ENCODE results near the gene SBF1. TPM values are rescaled to one million over a fixed set of nuclear protein-coding genes. Genes with fewer than 3 reads are reported as not detected.

Gene SBF1
- total RNA-seq, 1 experiment from 2014 or later, result 48.5 TPM

DNA sequence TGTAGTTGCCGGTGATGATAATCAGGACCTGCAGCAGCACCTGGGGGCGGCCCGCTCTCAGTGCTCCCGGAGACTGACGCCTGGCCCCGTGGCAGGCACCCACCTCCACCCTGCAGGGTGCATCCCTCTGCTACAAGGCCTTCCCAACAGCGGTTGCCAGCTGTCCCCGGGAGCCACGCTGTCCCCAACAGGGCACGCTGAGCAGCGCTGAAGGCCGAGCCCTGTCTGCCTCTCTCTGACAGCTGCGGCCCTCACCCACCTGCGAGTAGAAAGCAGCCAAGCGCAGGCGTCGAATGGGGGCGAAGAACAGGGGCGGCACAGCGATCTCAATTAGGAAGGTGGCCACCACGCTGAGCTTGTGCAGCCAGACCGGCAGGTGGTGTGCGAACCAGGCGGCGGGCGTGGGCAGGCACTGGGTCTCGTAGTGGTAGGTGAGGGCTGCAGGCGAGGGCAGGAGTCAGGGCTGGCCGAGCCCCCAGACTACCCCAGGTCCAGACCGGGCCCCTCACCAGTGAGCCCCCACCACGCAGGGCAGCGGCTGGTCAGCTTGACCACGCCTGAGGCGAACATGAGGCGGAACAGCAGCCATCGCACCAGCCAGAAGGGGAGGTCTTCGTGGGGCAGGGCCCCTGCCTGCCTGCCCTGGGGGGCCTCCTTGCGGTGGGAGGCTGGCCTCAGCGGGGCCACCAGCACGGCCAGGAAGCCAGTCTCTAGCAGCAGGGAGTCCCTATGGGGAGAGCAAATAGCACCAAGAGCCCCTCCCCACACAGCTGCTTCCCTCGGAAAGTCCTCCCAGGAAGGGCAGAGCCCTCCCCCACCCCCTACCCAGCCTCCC lies 31.2 kb upstream of the SBF1 start:
- BruUV-seq (replicated peaks), result no TSS peak
- Histone ChIP-seq H3K27me3 (ENCODE audit: low read length) (no peaks in the 10 kb centered on the region), H3K9me2 (replicated peaks; ENCODE audit: low read length) (no peaks in the 10 kb centered on the region), H3K36me3 (ENCODE audit: low read depth, low read length) (no peaks in the 10 kb centered on the region), H3K4me2 (ENCODE audit: low read length) (peak overlapping the region; percentile 95), H3K9ac (ENCODE audit: low read length) (peak overlapping the region; percentile 95; the same call in 1 of the 2 replicates), H3K4me1 (ENCODE audit: insufficient read depth, low read length) (peaks cover 7% of the 10 kb centered on the region), H3F3A (ENCODE audit: low read length, unreplicated experiment) (no peaks in the 10 kb centered on the region), H2AFZ (ENCODE audit: low read length) (no peak overlapping the region), H3K4me3 (ENCODE audit: low read length) (peak overlapping the region; percentile 97), H3K9me3 (ENCODE audit: low read length) (no peaks in the 10 kb centered on the region), H3K27ac (ENCODE audit: low read length) (no peak overlapping the region), H4K20me1 (ENCODE audit: low read length) (no peaks in the 10 kb centered on the region), H3K79me2 (ENCODE audit: low read length) (peaks cover 37% of the 10 kb centered on the region)
- TF ChIP-seq, protein P1, sequence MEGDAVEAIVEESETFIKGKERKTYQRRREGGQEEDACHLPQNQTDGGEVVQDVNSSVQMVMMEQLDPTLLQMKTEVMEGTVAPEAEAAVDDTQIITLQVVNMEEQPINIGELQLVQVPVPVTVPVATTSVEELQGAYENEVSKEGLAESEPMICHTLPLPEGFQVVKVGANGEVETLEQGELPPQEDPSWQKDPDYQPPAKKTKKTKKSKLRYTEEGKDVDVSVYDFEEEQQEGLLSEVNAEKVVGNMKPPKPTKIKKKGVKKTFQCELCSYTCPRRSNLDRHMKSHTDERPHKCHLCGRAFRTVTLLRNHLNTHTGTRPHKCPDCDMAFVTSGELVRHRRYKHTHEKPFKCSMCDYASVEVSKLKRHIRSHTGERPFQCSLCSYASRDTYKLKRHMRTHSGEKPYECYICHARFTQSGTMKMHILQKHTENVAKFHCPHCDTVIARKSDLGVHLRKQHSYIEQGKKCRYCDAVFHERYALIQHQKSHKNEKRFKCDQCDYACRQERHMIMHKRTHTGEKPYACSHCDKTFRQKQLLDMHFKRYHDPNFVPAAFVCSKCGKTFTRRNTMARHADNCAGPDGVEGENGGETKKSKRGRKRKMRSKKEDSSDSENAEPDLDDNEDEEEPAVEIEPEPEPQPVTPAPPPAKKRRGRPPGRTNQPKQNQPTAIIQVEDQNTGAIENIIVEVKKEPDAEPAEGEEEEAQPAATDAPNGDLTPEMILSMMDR (conservative IDR thresholded peaks at IDR 0.05; ENCODE audit: low read depth, low read length), result no peak
- DNase-seq, result no peak
- intact Hi-C loops (cut with micrococcal nuclease), result no loop called here
- CTCF ChIA-PET, result no interaction called here
- POLR2A ChIA-PET (ENCODE audit: unreplicated experiment), result no interaction called here
- no peak for ATAC-seq

DNA sequence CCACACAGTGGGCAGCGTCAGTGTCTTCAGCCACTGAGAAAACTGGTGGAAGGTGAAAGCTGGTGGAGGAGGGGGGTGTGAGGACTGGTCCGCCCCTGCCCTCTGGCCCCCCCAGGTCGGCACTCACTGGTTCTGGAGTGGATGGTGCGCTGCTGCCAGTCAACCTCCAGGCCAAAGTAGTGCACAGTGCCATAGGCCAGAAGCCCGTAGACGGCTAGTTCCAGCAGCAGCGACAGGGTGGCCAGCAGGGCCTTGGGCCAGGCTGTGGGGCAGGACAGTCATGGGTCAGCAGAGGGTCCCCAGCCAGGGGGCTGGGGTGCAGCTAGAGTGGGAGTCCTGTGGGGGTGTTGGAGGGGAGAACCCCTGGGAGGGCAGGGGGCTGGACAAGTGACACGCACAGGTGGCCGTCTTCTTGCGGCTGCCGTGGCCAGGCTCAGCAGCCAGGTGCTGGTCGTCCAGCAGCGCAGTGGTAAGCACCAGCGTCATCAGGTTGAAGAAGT lies 30.5 kb upstream of the SBF1 start:
- no peak overlapping the region for H2AFZ ChIP-seq (ENCODE audit: low read length)
- peaks cover 7% of the 10 kb centered on the region for H3K4me1 ChIP-seq (ENCODE audit: insufficient read depth, low read length)
- no peak overlapping the region for H3K4me2 ChIP-seq (ENCODE audit: low read length)
- TF ChIP-seq EZH2phosphoT487 (IDR thresholded peaks at IDR 0.05; ENCODE audit: borderline replicate concordance, low read length) (no peak), EZH2 (IDR thresholded peaks at IDR 0.05; ENCODE audit: low read length, unreplicated experiment) (no peak)
- TF ChIP-seq, protein P1 (conservative IDR thresholded peaks at IDR 0.05; ENCODE audit: low read depth, low read length), result no peak
- no peaks in the 10 kb centered on the region for H3K36me3 ChIP-seq (ENCODE audit: low read depth, low read length)
- H3K9me3 ChIP-seq (ENCODE audit: low read length), result no peaks in the 10 kb centered on the region
- H3K9ac ChIP-seq (ENCODE audit: low read length), result no peak overlapping the region
- no peak overlapping the region for H3K4me3 ChIP-seq (ENCODE audit: low read length)
- ChIA-PET POLR2A (ENCODE audit: unreplicated experiment) (no interaction called here), CTCF (no interaction called here)
- no peaks in the 10 kb centered on the region for H3K9me2 ChIP-seq (replicated peaks; ENCODE audit: low read length)
- no peaks in the 10 kb centered on the region for H3F3A ChIP-seq (ENCODE audit: low read length, unreplicated experiment)
- H3K27ac ChIP-seq (ENCODE audit: low read length), result no peak overlapping the region
- no peaks in the 10 kb centered on the region for H4K20me1 ChIP-seq (ENCODE audit: low read length)
- peaks cover 34% of the 10 kb centered on the region for H3K79me2 ChIP-seq (ENCODE audit: low read length)
- no peaks in the 10 kb centered on the region for H3K27me3 ChIP-seq (ENCODE audit: low read length)
- intact Hi-C loops (cut with micrococcal nuclease), result no loop called here
- no peak for DNase-seq
- ATAC-seq, result no peak
- no TSS peak for BruUV-seq (replicated peaks)

Data from PC-3 (cell line).